ENCODE measurements around the gene DTNB. TPM values are rescaled to one million over a fixed set of nuclear protein-coding genes. Genes with fewer than 3 reads are reported as not detected.
"Not testable (repeated sequence)": the region's sequence is repeated elsewhere in the genome, so short reads cannot be mapped to it uniquely, and the experiment has no call there.

The DTNB gene
- total RNA-seq, 1 experiment from 2014 or later = 25.1 TPM

- Histone ChIP-seq H3K4me1 (no peaks in the 10 kb centered on the region), H3K36me3 (no peaks in the 10 kb centered on the region), H3K4me3 (no peak overlapping the region), H3K9me3 (replicated peaks) (no peaks in the 10 kb centered on the region), H3K27me3 (no peaks in the 10 kb centered on the region), H3K27ac (no peak overlapping the region)
- no peak for DNase-seq
These were observed 129.4 kb downstream of the DTNB start for GRCh38 chr2:25543939-25544338.

GRCh38 chr2:25541378-25541777 lies 132.0 kb downstream of the DTNB start:
- Histone ChIP-seq H3K27me3 (no peaks in the 10 kb centered on the region), H3K4me3 (no peak overlapping the region), H3K36me3 (no peaks in the 10 kb centered on the region), H3K27ac (no peak overlapping the region), H3K4me1 (no peaks in the 10 kb centered on the region), H3K9me3 (replicated peaks) (no peaks in the 10 kb centered on the region)
- no peak for DNase-seq

- H3K4me3 ChIP-seq = no peak overlapping the region
- DNase-seq = no peak
These were observed 134.2 kb downstream of the DTNB start for GRCh38 chr2:25539136-25539535.

DNA sequence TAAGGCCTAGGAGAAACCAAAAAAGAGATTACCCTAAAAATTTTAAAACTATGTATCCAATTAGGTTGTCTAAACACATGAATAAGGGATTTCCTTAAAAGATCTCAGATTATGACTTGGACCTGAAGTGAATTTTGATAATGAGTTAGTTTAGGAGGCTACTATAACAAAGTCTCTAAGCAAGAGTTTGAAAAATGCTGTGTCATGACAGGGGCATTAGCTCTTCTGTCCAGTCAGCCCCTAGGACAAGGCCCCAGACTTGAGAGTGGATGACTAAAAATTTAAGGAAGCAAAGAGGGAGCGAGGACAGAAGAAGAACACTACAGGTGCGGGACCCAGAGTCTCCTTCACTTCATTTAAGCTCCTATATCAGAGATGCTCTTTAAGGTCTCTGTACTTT lies 135.9 kb downstream of the DTNB start:
- Histone ChIP-seq H3K9me3 (replicated peaks) (no peaks in the 10 kb centered on the region), H3K27me3 (no peaks in the 10 kb centered on the region)
- no peak for DNase-seq

More at GRCh38 chr2:25539136-25539535, 134.2 kb downstream of the DTNB start:
- no peaks in the 10 kb centered on the region for H3K36me3 ChIP-seq
- no peaks in the 10 kb centered on the region for H3K4me1 ChIP-seq
- H3K27me3 ChIP-seq = no peaks in the 10 kb centered on the region
- H3K9me3 ChIP-seq (replicated peaks) = no peaks in the 10 kb centered on the region
- no peak overlapping the region for H3K27ac ChIP-seq

DNA sequence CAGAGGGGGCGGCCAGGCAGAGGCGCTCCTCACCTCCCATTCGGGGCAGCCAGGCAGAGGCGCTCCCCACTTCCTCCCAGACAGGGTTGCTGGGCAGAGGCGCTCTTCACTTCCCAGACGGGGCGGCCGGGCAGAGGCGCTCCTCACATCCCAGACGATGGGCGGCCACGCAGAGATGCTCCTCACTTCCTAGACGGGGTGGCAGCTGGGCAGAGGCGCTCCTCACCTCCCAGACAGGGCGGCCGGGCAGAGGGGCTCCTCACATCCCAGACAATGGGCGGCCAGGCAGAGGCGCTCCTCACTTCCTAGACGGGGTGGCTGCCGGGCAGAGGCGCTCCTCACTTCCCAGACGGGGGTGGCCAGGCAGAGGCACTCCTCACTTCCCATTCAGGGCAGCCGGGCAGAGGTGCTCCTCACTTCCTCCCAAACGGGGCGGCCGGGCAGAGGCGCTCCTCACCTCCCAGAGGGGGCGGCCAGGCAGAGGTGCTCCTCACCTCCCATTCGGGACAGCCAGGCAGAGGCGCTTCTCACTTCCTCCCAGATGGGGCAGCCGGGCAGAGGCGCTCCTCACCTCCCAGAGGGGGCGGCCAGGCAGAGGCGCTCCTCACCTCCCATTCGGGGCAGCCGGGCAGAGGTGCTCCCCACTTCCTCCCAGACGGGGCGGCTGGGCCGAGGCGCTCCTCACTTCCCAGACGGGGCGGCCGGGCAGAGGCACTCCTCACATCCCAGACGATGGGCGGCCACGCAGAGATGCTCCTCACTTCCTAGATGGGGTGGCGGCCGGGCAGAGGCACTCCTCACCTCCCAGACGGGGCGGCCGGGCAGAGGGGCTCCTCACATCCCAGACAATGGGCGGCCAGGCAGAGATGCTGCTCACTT lies 137.7 kb downstream of the DTNB start:
- H3K27ac ChIP-seq; H3K4me1 ChIP-seq; DNase-seq; H3K4me3 ChIP-seq; H3K27me3 ChIP-seq; H3K9me3 ChIP-seq (replicated peaks); H3K36me3 ChIP-seq: not testable (repeated sequence)

More for the DNA sequence above, 135.9 kb downstream of the DTNB start:
- H3K27ac ChIP-seq = no peak overlapping the region
- no peaks in the 10 kb centered on the region for H3K4me1 ChIP-seq
- H3K36me3 ChIP-seq = no peaks in the 10 kb centered on the region
- H3K4me3 ChIP-seq = no peak overlapping the region

- H3K27me3 ChIP-seq; H3K4me1 ChIP-seq; H3K36me3 ChIP-seq; H3K27ac ChIP-seq; DNase-seq; H3K4me3 ChIP-seq; H3K9me3 ChIP-seq (replicated peaks): not testable (repeated sequence)
These were observed 138.4 kb downstream of the DTNB start for GRCh38 chr2:25534937-25535336.

GRCh38 chr2:25534455-25534854 lies 138.9 kb downstream of the DTNB start:
- Histone ChIP-seq H3K27ac (no peak overlapping the region), H3K4me1 (no peaks in the 10 kb centered on the region), H3K4me3 (no peak overlapping the region), H3K27me3 (no peaks in the 10 kb centered on the region), H3K36me3 (no peaks in the 10 kb centered on the region), H3K9me3 (replicated peaks) (no peaks in the 10 kb centered on the region)
- no peak for DNase-seq

GRCh38 chr2:25533771-25534170 lies 139.6 kb downstream of the DTNB start:
- not testable (repeated sequence) for H3K27ac ChIP-seq; H3K27me3 ChIP-seq; H3K4me1 ChIP-seq; H3K36me3 ChIP-seq; H3K9me3 ChIP-seq (replicated peaks); H3K4me3 ChIP-seq; DNase-seq

DNA sequence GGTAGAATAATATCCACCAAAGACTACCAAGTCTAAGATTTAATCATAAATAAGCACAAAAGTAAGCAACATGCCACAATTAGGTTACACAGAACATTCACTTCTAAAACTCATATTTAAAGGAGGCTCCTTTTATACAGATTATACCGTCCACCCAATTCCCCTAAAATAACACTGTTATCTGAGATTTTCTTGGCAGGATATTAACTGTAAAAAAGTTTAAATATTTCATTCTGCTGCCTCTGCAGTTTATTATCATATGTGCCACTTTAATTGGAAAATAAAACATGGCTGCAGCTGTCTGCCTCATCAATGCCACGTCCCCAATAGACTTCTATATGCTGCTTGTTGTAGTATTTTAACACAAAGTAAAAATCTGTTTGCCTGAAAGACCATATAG lies 140.9 kb downstream of the DTNB start:
- Histone ChIP-seq H3K4me1 (peaks cover 6% of the 10 kb centered on the region; the same call in 1 of the 2 replicates), H3K27ac (no peak overlapping the region), H3K9me3 (replicated peaks) (no peaks in the 10 kb centered on the region), H3K4me3 (no peak overlapping the region), H3K36me3 (no peaks in the 10 kb centered on the region; the same call in 1 of the 2 replicates), H3K27me3 (no peaks in the 10 kb centered on the region)
- DNase-seq = no peak

GRCh38 chr2:25529034-25529433 lies 144.3 kb downstream of the DTNB start:
- no peak overlapping the region for H3K27ac ChIP-seq
- no peak for DNase-seq

DNA sequence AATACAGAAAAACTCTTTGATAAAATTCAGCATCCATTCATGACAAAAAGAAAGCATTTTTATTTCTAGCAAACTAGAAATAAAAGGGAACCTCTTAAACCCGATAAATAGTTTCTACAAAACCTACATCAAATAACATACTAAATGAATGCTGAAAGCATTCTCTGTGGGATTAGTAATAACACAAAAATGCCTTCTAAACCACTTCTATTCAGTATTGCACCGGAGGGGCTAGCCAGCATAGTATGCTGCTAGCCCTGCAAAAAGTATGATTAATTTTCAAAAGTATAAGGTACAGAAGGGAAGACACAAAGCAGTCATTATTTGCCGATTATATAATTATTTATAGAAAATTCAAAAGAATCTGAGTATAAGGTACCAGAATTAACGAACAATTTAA lies 145.2 kb downstream of the DTNB start:
- no peaks in the 10 kb centered on the region; the same call in 1 of the 2 replicates for H3K36me3 ChIP-seq
- H3K27me3 ChIP-seq = no peaks in the 10 kb centered on the region
- no peak overlapping the region for H3K27ac ChIP-seq
- no peaks in the 10 kb centered on the region for H3K9me3 ChIP-seq (replicated peaks)
- no peak overlapping the region for H3K4me3 ChIP-seq
- peaks cover 6% of the 10 kb centered on the region; the same call in 1 of the 2 replicates for H3K4me1 ChIP-seq
- no peak for DNase-seq

More at GRCh38 chr2:25529034-25529433, 144.3 kb downstream of the DTNB start:
- H3K36me3 ChIP-seq = no peaks in the 10 kb centered on the region; the same call in 1 of the 2 replicates
- H3K27me3 ChIP-seq = no peaks in the 10 kb centered on the region
- H3K4me3 ChIP-seq = no peak overlapping the region
- peaks cover 6% of the 10 kb centered on the region; the same call in 1 of the 2 replicates for H3K4me1 ChIP-seq
- no peaks in the 10 kb centered on the region for H3K9me3 ChIP-seq (replicated peaks)

- DNase-seq = no peak
- Histone ChIP-seq H3K27me3 (no peaks in the 10 kb centered on the region), H3K36me3 (no peaks in the 10 kb centered on the region; the same call in 1 of the 2 replicates)
These were observed 148.9 kb downstream of the DTNB start for GRCh38 chr2:25524507-25524906.

GRCh38 chr2:25523060-25523459 lies 150.3 kb downstream of the DTNB start:
- H3K27ac ChIP-seq = no peak overlapping the region
- no peaks in the 10 kb centered on the region for H3K9me3 ChIP-seq (replicated peaks)
- H3K27me3 ChIP-seq = no peaks in the 10 kb centered on the region
- H3K36me3 ChIP-seq = no peaks in the 10 kb centered on the region; the same call in 1 of the 2 replicates
- H3K4me3 ChIP-seq = no peak overlapping the region
- no peak for DNase-seq
- H3K4me1 ChIP-seq = peaks cover 4% of the 10 kb centered on the region; the same call in 1 of the 2 replicates

More at GRCh38 chr2:25524507-25524906, 148.9 kb downstream of the DTNB start:
- peaks cover 6% of the 10 kb centered on the region; the same call in 1 of the 2 replicates for H3K4me1 ChIP-seq
- H3K9me3 ChIP-seq (replicated peaks) = no peaks in the 10 kb centered on the region
- no peak overlapping the region for H3K4me3 ChIP-seq
- H3K27ac ChIP-seq = no peak overlapping the region

- Histone ChIP-seq H3K4me1 (no peaks in the 10 kb centered on the region), H3K27me3 (no peaks in the 10 kb centered on the region), H3K9me3 (replicated peaks) (0 out of 2 replicates have a peak, but pooled peaks cover 3% of the 10 kb centered on the region), H3K27ac (no peak overlapping the region), H3K36me3 (0 out of 2 replicates have a peak, but pooled peaks cover 3% of the 10 kb centered on the region), H3K4me3 (no peak overlapping the region)
- peak; percentile 36 to 82 for DNase-seq
These were observed 151.6 kb downstream of the DTNB start for GRCh38 chr2:25521665-25522387.

GRCh38 chr2:25521126-25521525 lies 152.3 kb downstream of the DTNB start:
- Histone ChIP-seq H3K27ac (no peak overlapping the region), H3K4me1 (no peaks in the 10 kb centered on the region), H3K4me3 (no peak overlapping the region), H3K36me3 (0 out of 2 replicates have a peak, but pooled peaks cover 4% of the 10 kb centered on the region), H3K9me3 (replicated peaks) (0 out of 2 replicates have a peak, but pooled peaks cover 3% of the 10 kb centered on the region), H3K27me3 (no peaks in the 10 kb centered on the region)
- DNase-seq = no peak

Data from SJCRH30 (cell line).